NCI-H1105 treated with DMSO at 0.1 percent for 48 hours (cell line): ENCODE measurements around the gene ZFX.

Experiments used
- DNase-seq: peaks from one replicate; lab custom pipeline; 2025; lab: John Stamatoyannopoulos, UW

ZFX gene

GRCh38 chrX:24241822-24242648 is 92.5 kb downstream of the ZFX start:
- DNase-seq: peak; percentile 43

- DNase-seq: no peak
These were observed 93.2 kb downstream of the ZFX start for GRCh38 chrX:24242649-24243175.

GRCh38 chrX:24243188-24243587 is 93.7 kb downstream of the ZFX start:
- no peak for DNase-seq

- DNase-seq: no peak
These were observed 94.2 kb downstream of the ZFX start for GRCh38 chrX:24243692-24244091.

GRCh38 chrX:24245202-24245601 is 95.7 kb downstream of the ZFX start:
- no peak for DNase-seq

GRCh38 chrX:24248042-24248441 is 98.5 kb downstream of the ZFX start:
- no peak for DNase-seq

GRCh38 chrX:24253030-24253429 is 103.5 kb downstream of the ZFX start:
- DNase-seq: no peak

- DNase-seq: no peak
These were observed 103.9 kb downstream of the ZFX start for GRCh38 chrX:24253469-24253868.

GRCh38 chrX:24257011-24257410 is 107.5 kb downstream of the ZFX start:
- no peak for DNase-seq

- peak; percentile 19 for DNase-seq
These were observed 110.2 kb downstream of the ZFX start for GRCh38 chrX:24259544-24260240.

- DNase-seq: no peak
These were observed 111.5 kb downstream of the ZFX start for GRCh38 chrX:24260842-24261550.

GRCh38 chrX:24262309-24262708 is 112.8 kb downstream of the ZFX start:
- no peak for DNase-seq

- DNase-seq: no peak
These were observed 114.9 kb downstream of the ZFX start for GRCh38 chrX:24264383-24264782.
